WTC11 (cell line): ENCODE results near the gene PHLDB2. TPM values are rescaled to one million over a fixed set of nuclear protein-coding genes. Genes with fewer than 3 reads are reported as not detected.

ENCODE experiments used
- ATAC-seq: fragments of 200-7000 bp; cut with Tn5 transposase; 2 replicates; pipeline ENCODE4 v1.10.0; 2021; ENCODE audit warnings: mild to moderate bottlenecking, moderate library complexity
- CTCF ChIA-PET: fragments of 300-600 bp; sonication (Branson Sonifier 250); formaldehyde crosslinking; loops from one replicate; lab custom pipeline; 2021; ENCODE audit warnings: antibody characterized with exemption; lab: Charles Lee
- POLR2A ChIA-PET: fragments of 350-600 bp; sonication (Branson Sonifier 250); formaldehyde crosslinking; loops from one replicate; lab custom pipeline; 2021; ENCODE audit warnings: antibody characterized with exemption; lab: Charles Lee
- DNase-seq: peaks from one replicate; pipeline ENCODE4 v3.0.0; 2021; ENCODE audit warnings: low spot score
- H3K27ac Mint-ChIP-seq: 2 replicates; pipeline ENCODE4 v1.8.0; 2021; ENCODE audit warnings: mixed read lengths
- H3K27me3 Mint-ChIP-seq: 2 replicates; pipeline ENCODE4 v1.8.0; 2021; ENCODE audit warnings: low read depth, mild to moderate bottlenecking, moderate library complexity, mixed read lengths
- H3K36me3 Mint-ChIP-seq: 2 replicates; pipeline ENCODE4 v1.8.0; 2021; ENCODE audit warnings: mixed read lengths
- H3K4me1 Mint-ChIP-seq: 2 replicates; pipeline ENCODE4 v1.8.0; 2022; ENCODE audit warnings: mixed read lengths
- H3K4me3 Mint-ChIP-seq: 2 replicates; pipeline ENCODE4 v1.8.0; 2021; ENCODE audit warnings: mild to moderate bottlenecking, moderate library complexity, mixed read lengths
- H3K9me3 Mint-ChIP-seq: 2 replicates; pipeline ENCODE4 v1.8.0; 2021; ENCODE audit warnings: mixed read lengths
- CREM ChIP-seq: sonication (generic); formaldehyde crosslinking; IDR thresholded peaks from 2 replicates; pipeline ENCODE4 v1.8.1; 2022; ENCODE audit warnings: mild to moderate bottlenecking, missing genetic modification reagents, moderate library complexity
- EMX1 ChIP-seq: fragments of 250-450 bp; sonication (Bioruptor Pico); IDR thresholded peaks from 2 replicates; pipeline ENCODE4 v1.8.0; 2021; ENCODE audit warnings: mild to moderate bottlenecking
- ESRRA ChIP-seq: sonication (generic); formaldehyde crosslinking; IDR thresholded peaks from 2 replicates; pipeline ENCODE4 v1.8.1; 2022; ENCODE audit warnings: mild to moderate bottlenecking, missing genetic modification reagents, borderline replicate concordance
- FOXK1 ChIP-seq: sonication (generic); formaldehyde crosslinking; IDR thresholded peaks from 2 replicates; pipeline ENCODE4 v1.8.0; 2022; ENCODE audit warnings: mild to moderate bottlenecking, moderate library complexity, missing genetic modification reagents
- GABPB1 ChIP-seq: sonication (generic); formaldehyde crosslinking; IDR thresholded peaks from 2 replicates; pipeline ENCODE4 v1.8.1; 2023; ENCODE audit warnings: mild to moderate bottlenecking, missing genetic modification reagents
- MYBL2 ChIP-seq: sonication (generic); formaldehyde crosslinking; IDR thresholded peaks from 2 replicates; pipeline ENCODE4 v1.8.1; 2023; ENCODE audit warnings: mild to moderate bottlenecking, moderate library complexity, missing genetic modification reagents
- NFATC4 ChIP-seq: fragments of 250-450 bp; sonication (Bioruptor Pico); IDR thresholded peaks from 2 replicates; pipeline ENCODE4 v1.9.0; 2021; ENCODE audit warnings: mild to moderate bottlenecking
- SP1 ChIP-seq: sonication (generic); formaldehyde crosslinking; conservative IDR thresholded peaks from 2 replicates; pipeline ENCODE4 v1.8.1; 2022; ENCODE audit warnings: missing genetic modification reagents
- ZNF317 ChIP-seq: sonication (generic); formaldehyde crosslinking; IDR thresholded peaks from 2 replicates; pipeline ENCODE4 v1.8.1; 2023; ENCODE audit warnings: low read depth, mild to moderate bottlenecking, moderate library complexity, missing genetic modification reagents, borderline replicate concordance
- total RNA-seq: library from RNA; stranded (reverse); gene quantifications from 3 replicates; pipeline ENCODE4 v1.2.3, GENCODE V29; 2021
- TF ChIP-seq, protein P1 (sequence below): sonication (generic); formaldehyde crosslinking; IDR thresholded peaks from 2 replicates; pipeline ENCODE4 v1.8.0; 2023; ENCODE audit warnings: mild to moderate bottlenecking, missing genetic modification reagents
- TF ChIP-seq, protein P2 (sequence below): sonication (generic); formaldehyde crosslinking; IDR thresholded peaks from 2 replicates; pipeline ENCODE4 v1.8.1; 2023; ENCODE audit warnings: mild to moderate bottlenecking, moderate library complexity, missing genetic modification reagents
- TF ChIP-seq, protein P3 (sequence below): sonication (generic); formaldehyde crosslinking; conservative IDR thresholded peaks from 2 replicates; pipeline ENCODE4 v1.8.1; 2022; ENCODE audit warnings: mild to moderate bottlenecking, missing genetic modification reagents
- TF ChIP-seq, protein P4 (sequence below): sonication (generic); formaldehyde crosslinking; IDR thresholded peaks from 2 replicates; pipeline ENCODE4 v1.8.1; 2022; ENCODE audit warnings: low read depth, mild to moderate bottlenecking, moderate library complexity, missing genetic modification reagents, borderline replicate concordance
- TF ChIP-seq, protein P5 (sequence below): sonication (generic); formaldehyde crosslinking; IDR thresholded peaks from 2 replicates; pipeline ENCODE4 v1.8.1; 2023; ENCODE audit warnings: mild to moderate bottlenecking, missing genetic modification reagents
- TF ChIP-seq, protein P6 (sequence below): sonication (generic); formaldehyde crosslinking; IDR thresholded peaks from 2 replicates; pipeline ENCODE4 v1.8.1; 2023; ENCODE audit warnings: mild to moderate bottlenecking, missing genetic modification reagents
- TF ChIP-seq, protein P7 (sequence below): sonication (generic); formaldehyde crosslinking; IDR thresholded peaks from 2 replicates; pipeline ENCODE4 v1.8.0; 2022; ENCODE audit warnings: mild to moderate bottlenecking, missing genetic modification reagents
- TF ChIP-seq, protein P8 (sequence below): sonication (generic); formaldehyde crosslinking; IDR thresholded peaks from 2 replicates; pipeline ENCODE4 v1.8.1; 2022; ENCODE audit warnings: low read depth, missing genetic modification reagents, borderline replicate concordance

Gene PHLDB2
- total RNA-seq, 1 experiment from 2014 or later: 40.3 TPM

DNA sequence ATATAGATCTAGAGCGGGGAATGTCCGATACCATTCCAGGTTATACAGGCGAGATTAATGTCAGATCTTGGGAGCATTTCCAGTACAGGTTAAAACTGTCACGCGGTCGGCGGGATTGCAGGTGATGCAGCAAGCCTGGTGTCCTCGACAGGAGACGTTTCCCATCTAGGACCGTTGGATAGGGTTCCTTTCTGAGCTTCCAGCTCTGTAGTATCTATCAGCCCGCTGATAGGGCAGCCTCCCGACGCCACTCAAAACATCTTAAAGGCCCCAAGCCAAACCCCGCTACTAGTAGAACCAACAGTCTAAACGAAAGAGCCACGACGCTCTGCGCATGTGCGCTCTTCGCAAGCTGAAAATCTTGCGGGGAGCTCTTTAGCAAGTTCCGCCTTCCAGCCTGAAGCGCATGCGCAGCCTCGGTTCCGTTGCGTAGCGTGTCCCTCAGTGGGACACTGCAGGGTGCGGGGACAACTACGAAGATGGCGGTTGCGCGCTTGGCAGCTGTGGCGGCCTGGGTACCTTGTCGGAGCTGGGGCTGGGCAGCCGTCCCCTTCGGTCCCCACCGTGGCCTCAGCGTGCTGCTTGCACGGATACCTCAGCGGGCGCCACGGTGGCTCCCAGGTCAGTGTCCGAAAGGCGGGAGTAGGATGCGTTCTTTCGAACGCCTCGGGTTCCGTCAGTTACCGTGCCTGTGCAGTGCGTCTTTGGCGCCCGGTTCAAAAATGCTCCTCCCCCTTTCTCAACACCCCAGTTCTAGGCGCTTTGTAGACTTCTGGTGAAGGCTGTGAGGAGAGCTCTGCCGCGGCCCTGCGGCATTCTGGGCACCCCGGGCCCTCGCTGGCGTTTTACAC, 119.7 kb downstream of the PHLDB2 start, which contains the start of gene ABHD10 (continued):
- no peak for TF ChIP-seq ESRRA (CRISPR knock-in tag)
- TF ChIP-seq GABPB1 (CRISPR knock-in tag): no peak
- TF ChIP-seq, protein P1, sequence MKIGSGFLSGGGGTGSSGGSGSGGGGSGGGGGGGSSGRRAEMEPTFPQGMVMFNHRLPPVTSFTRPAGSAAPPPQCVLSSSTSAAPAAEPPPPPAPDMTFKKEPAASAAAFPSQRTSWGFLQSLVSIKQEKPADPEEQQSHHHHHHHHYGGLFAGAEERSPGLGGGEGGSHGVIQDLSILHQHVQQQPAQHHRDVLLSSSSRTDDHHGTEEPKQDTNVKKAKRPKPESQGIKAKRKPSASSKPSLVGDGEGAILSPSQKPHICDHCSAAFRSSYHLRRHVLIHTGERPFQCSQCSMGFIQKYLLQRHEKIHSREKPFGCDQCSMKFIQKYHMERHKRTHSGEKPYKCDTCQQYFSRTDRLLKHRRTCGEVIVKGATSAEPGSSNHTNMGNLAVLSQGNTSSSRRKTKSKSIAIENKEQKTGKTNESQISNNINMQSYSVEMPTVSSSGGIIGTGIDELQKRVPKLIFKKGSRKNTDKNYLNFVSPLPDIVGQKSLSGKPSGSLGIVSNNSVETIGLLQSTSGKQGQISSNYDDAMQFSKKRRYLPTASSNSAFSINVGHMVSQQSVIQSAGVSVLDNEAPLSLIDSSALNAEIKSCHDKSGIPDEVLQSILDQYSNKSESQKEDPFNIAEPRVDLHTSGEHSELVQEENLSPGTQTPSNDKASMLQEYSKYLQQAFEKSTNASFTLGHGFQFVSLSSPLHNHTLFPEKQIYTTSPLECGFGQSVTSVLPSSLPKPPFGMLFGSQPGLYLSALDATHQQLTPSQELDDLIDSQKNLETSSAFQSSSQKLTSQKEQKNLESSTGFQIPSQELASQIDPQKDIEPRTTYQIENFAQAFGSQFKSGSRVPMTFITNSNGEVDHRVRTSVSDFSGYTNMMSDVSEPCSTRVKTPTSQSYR (CRISPR knock-in tag): peak; percentile 56; the same call in 1 of the 2 replicates
- TF ChIP-seq, protein P2, sequence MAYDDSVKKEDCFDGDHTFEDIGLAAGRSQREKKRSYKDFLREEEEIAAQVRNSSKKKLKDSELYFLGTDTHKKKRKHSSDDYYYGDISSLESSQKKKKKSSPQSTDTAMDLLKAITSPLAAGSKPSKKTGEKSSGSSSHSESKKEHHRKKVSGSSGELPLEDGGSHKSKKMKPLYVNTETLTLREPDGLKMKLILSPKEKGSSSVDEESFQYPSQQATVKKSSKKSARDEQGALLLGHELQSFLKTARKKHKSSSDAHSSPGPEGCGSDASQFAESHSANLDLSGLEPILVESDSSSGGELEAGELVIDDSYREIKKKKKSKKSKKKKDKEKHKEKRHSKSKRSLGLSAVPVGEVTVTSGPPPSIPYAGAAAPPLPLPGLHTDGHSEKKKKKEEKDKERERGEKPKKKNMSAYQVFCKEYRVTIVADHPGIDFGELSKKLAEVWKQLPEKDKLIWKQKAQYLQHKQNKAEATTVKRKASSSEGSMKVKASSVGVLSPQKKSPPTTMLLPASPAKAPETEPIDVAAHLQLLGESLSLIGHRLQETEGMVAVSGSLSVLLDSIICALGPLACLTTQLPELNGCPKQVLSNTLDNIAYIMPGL (CRISPR knock-in tag): peak; percentile 34; the same call in 1 of the 2 replicates
- no peak for TF ChIP-seq NFATC4 (CRISPR knock-in tag)
- TF ChIP-seq MYBL2: peak; percentile 82; the same call in 1 of the 2 replicates
- TF ChIP-seq, protein P3, sequence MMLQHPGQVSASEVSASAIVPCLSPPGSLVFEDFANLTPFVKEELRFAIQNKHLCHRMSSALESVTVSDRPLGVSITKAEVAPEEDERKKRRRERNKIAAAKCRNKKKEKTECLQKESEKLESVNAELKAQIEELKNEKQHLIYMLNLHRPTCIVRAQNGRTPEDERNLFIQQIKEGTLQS (CRISPR knock-in tag): no peak
- TF ChIP-seq, protein P4, sequence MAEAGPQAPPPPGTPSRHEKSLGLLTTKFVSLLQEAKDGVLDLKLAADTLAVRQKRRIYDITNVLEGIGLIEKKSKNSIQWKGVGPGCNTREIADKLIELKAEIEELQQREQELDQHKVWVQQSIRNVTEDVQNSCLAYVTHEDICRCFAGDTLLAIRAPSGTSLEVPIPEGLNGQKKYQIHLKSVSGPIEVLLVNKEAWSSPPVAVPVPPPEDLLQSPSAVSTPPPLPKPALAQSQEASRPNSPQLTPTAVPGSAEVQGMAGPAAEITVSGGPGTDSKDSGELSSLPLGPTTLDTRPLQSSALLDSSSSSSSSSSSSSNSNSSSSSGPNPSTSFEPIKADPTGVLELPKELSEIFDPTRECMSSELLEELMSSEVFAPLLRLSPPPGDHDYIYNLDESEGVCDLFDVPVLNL (CRISPR knock-in tag): no peak
- TF ChIP-seq FOXK1 (CRISPR knock-in tag): peak; percentile 83
- TF ChIP-seq, protein P5, sequence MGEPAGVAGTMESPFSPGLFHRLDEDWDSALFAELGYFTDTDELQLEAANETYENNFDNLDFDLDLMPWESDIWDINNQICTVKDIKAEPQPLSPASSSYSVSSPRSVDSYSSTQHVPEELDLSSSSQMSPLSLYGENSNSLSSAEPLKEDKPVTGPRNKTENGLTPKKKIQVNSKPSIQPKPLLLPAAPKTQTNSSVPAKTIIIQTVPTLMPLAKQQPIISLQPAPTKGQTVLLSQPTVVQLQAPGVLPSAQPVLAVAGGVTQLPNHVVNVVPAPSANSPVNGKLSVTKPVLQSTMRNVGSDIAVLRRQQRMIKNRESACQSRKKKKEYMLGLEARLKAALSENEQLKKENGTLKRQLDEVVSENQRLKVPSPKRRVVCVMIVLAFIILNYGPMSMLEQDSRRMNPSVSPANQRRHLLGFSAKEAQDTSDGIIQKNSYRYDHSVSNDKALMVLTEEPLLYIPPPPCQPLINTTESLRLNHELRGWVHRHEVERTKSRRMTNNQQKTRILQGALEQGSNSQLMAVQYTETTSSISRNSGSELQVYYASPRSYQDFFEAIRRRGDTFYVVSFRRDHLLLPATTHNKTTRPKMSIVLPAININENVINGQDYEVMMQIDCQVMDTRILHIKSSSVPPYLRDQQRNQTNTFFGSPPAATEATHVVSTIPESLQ: no peak
- TF ChIP-seq, all 79 proteins: peak for 22

DNA sequence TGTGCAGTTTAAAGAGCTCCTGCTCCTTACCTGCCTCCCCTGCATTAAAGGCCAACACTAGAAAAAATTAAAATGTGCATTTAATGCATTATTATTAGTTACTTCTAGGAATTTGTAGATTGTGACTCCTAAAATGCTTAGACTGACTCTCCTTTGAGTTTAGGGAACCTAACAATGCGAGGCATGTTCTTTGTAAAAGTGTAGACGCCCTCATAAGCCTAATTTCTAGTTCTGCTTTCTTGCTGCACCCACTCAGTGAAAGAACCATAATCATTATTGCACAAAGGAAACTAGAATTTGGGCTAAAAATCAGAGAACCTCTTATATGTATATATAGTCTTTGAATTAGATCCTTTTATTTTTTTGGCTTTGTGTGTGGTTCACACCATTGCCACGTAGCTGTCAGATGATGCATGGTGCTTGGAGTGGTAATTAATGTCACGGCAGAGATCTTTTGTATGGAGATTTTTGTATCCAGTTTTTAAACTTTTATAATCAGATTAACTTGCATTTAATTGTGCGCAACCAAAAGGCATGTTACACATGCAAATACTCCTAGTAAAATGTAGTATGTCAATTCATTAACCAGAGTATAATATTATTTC, 120.5 kb downstream of the PHLDB2 start:
- no peak for ATAC-seq
- Mint-ChIP-seq H3K27ac (no peak overlapping the region), H3K4me1 (peaks cover 13% of the 10 kb centered on the region), H3K36me3 (peaks cover 5% of the 10 kb centered on the region; the same call in 1 of the 2 replicates), H3K4me3 (peak overlapping the region; percentile 83), H3K27me3 (no peaks in the 10 kb centered on the region), H3K9me3 (no peaks in the 10 kb centered on the region)
- POLR2A ChIA-PET: interaction anchor here (0.6 to 1.6 kb wide), 6 partner anchors 10 to 119 kb away, joined by 3 to 8 read pairs (median 4); partner anchors contain the start of gene TAGLN3
- DNase-seq: no peak
- CTCF ChIA-PET: interaction anchor here (1.0 to 4.4 kb wide), 15 partner anchors 9 to 401 kb away, joined by 3 to 51 read pairs (median 5); partner anchors contain the start of gene TAGLN3
- TF ChIP-seq SP1 (CRISPR knock-in tag) (no peak), CREM (CRISPR knock-in tag) (no peak), EMX1 (CRISPR knock-in tag) (no peak), ZNF317 (no peak), ESRRA (CRISPR knock-in tag) (no peak)
- TF ChIP-seq, protein P6, sequence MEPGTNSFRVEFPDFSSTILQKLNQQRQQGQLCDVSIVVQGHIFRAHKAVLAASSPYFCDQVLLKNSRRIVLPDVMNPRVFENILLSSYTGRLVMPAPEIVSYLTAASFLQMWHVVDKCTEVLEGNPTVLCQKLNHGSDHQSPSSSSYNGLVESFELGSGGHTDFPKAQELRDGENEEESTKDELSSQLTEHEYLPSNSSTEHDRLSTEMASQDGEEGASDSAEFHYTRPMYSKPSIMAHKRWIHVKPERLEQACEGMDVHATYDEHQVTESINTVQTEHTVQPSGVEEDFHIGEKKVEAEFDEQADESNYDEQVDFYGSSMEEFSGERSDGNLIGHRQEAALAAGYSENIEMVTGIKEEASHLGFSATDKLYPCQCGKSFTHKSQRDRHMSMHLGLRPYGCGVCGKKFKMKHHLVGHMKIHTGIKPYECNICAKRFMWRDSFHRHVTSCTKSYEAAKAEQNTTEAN (CRISPR knock-in tag): no peak
- TF ChIP-seq, protein P1 (CRISPR knock-in tag): no peak
- TF ChIP-seq, protein P7, sequence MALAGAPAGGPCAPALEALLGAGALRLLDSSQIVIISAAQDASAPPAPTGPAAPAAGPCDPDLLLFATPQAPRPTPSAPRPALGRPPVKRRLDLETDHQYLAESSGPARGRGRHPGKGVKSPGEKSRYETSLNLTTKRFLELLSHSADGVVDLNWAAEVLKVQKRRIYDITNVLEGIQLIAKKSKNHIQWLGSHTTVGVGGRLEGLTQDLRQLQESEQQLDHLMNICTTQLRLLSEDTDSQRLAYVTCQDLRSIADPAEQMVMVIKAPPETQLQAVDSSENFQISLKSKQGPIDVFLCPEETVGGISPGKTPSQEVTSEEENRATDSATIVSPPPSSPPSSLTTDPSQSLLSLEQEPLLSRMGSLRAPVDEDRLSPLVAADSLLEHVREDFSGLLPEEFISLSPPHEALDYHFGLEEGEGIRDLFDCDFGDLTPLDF (CRISPR knock-in tag): no peak
- TF ChIP-seq, protein P8, sequence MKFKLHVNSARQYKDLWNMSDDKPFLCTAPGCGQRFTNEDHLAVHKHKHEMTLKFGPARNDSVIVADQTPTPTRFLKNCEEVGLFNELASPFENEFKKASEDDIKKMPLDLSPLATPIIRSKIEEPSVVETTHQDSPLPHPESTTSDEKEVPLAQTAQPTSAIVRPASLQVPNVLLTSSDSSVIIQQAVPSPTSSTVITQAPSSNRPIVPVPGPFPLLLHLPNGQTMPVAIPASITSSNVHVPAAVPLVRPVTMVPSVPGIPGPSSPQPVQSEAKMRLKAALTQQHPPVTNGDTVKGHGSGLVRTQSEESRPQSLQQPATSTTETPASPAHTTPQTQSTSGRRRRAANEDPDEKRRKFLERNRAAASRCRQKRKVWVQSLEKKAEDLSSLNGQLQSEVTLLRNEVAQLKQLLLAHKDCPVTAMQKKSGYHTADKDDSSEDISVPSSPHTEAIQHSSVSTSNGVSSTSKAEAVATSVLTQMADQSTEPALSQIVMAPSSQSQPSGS (CRISPR knock-in tag): no peak
